K562 (cell line): ENCODE measurements around the gene CHSY1. TPM values are rescaled to one million over a fixed set of nuclear protein-coding genes. Genes with fewer than 3 reads are reported as not detected.

Experiments used
- ATAC-seq: fragments of 200-7000 bp; cut with Tn5 transposase; 3 replicates; pipeline ENCODE4 v1.9.1; 2020; ENCODE audit warnings: moderate library complexity
- BruUV-seq: library from RNA; stranded (reverse); fragments of 400-500 nt; replicated peaks from 2 replicates; lab custom pipeline; 2021; lab: Mats Ljungman, UMichigan
- CTCF ChIA-PET: fragments of 300-600 bp; formaldehyde crosslinking; extraction: SDS; loops from one replicate; lab custom pipeline; 2021; ENCODE audit warnings: low intra/inter-chr PET ratio; lab: Yijun Ruan, JAX
- POLR2A ChIA-PET: fragments of 300-600, 350-650 bp; sonication (Branson Sonifier 250); formaldehyde crosslinking; extraction: SDS; loops from one replicate; lab custom pipeline; 2021; ENCODE audit warnings: antibody characterized with exemption, inconsistent platforms; lab: Yijun Ruan, JAX
- DNase-seq, 4 experiments: peaks; one replicate each; pipeline versions ENCODE4 v3.0.0 to v3.0.0-alpha.2; 2011 to 2018; ENCODE audit warnings: low spot score in 3 of 4, mixed read lengths in 3 of 4; ENCODE audit errors: extremely low read depth in 1 of 4
- FAIRE-seq: peaks from 2 replicates; lab custom pipeline; 2011; peaks lifted over from hg19 to GRCh38; lab: Jason Lieb, UNC
- H2AFZ ChIP-seq: 2 replicates; pipeline ENCODE4 v1.6.0; 2011; ENCODE audit warnings: low read depth, low read length, control low read depth, inconsistent platforms
- H3K27ac ChIP-seq: fragments of 200-600 bp; 3 replicates; pipeline ENCODE4 v1.8.0; 2011; ENCODE audit warnings: low read depth, mild to moderate bottlenecking, control low read depth, inconsistent platforms, low read length, moderate library complexity, mixed read lengths; ENCODE audit errors: extremely low read depth
- H3K27me3 ChIP-seq, 2 experiments: fragments of 300-600 bp in 1 of 2; 2 replicates in 1 of 2; 3 replicates in 1 of 2; pipeline versions ENCODE4 v1.6.0 to v1.8.0; 2011; ENCODE audit warnings: inconsistent platforms in 2 of 2, low read length in 2 of 2, mild to moderate bottlenecking in 1 of 2, mixed read lengths in 1 of 2, moderate library complexity in 1 of 2; ENCODE audit not compliant: control insufficient read depth in 2 of 2, insufficient read depth in 2 of 2
- H3K36me3 ChIP-seq: fragments of 300-600 bp; 3 replicates; pipeline ENCODE4 v1.8.0; 2011; ENCODE audit warnings: mild to moderate bottlenecking, low read length, inconsistent platforms; ENCODE audit not compliant: control insufficient read depth, insufficient read depth
- H3K4me1 ChIP-seq, 2 experiments: fragments of 200-600 bp in 1 of 2; replicated peaks in 1 of 2; 2 replicates in 1 of 2; 3 replicates in 1 of 2; pipeline versions ENCODE4 v1.5.1 to v1.8.0; 2011; ENCODE audit warnings: inconsistent platforms in 2 of 2, low read length in 2 of 2, mild to moderate bottlenecking in 1 of 2, mixed read lengths in 1 of 2, moderate library complexity in 1 of 2; ENCODE audit not compliant: control insufficient read depth in 2 of 2, insufficient read depth in 2 of 2
- H3K4me2 ChIP-seq: 2 replicates; pipeline ENCODE4 v1.6.1; 2011; ENCODE audit warnings: low read length, control low read depth, inconsistent platforms, mixed read lengths; ENCODE audit not compliant: insufficient read depth
- H3K4me3 ChIP-seq: fragments of 200-600 bp; sonication (generic), shearing (Covaris generic); 2 replicates; pipeline ENCODE4 v1.5.1; 2016; ENCODE audit warnings: control low read depth, inconsistent platforms
- H3K79me2 ChIP-seq: fragments of 200-600 bp; 3 replicates; pipeline ENCODE4 v1.8.0; 2011; ENCODE audit warnings: low read length, inconsistent platforms; ENCODE audit not compliant: control insufficient read depth, insufficient read depth
- H3K9ac ChIP-seq, 2 experiments: 2 replicates each; pipeline versions ENCODE4 v1.6.0 to v1.6.1; 2011; ENCODE audit warnings: low read depth in 2 of 2, low read length in 2 of 2, control low read depth in 1 of 2, inconsistent platforms in 1 of 2, mild to moderate bottlenecking in 1 of 2, mixed read lengths in 1 of 2; ENCODE audit not compliant: insufficient read depth in 1 of 2
- H3K9me1 ChIP-seq: one replicate; pipeline ENCODE4 v1.6.0; 2011; ENCODE audit warnings: inconsistent platforms, mild to moderate bottlenecking, low read length, moderate library complexity; ENCODE audit not compliant: control insufficient read depth, insufficient read depth
- H3K9me3 ChIP-seq: replicated peaks from 2 replicates; pipeline ENCODE4 v1.5.1; 2011; ENCODE audit warnings: low read depth, low read length, inconsistent platforms; ENCODE audit not compliant: control insufficient read depth, insufficient read depth
- H4K20me1 ChIP-seq: replicated peaks from 2 replicates; pipeline ENCODE4 v1.6.1; 2011; ENCODE audit warnings: low read length, inconsistent platforms, mixed read lengths; ENCODE audit not compliant: control insufficient read depth, insufficient read depth
- FOS ChIP-seq: IDR thresholded peaks from 3 replicates; pipeline ENCODE4 v1.6.1; 2011; ENCODE audit not compliant: insufficient read length; ENCODE audit errors: extremely low read depth
- HNRNPUL1 ChIP-seq: fragments of 200-400 bp; formaldehyde crosslinking; IDR thresholded peaks from 2 replicates; pipeline ENCODE4 v1.6.1; 2017; ENCODE audit warnings: low read length
- IFI16 ChIP-seq: fragments of 250-450 bp; sonication (Bioruptor Pico); IDR thresholded peaks from 2 replicates; pipeline ENCODE4 v2.1.2; 2022; ENCODE audit warnings: mild to moderate bottlenecking, inconsistent platforms
- TFAP4 ChIP-seq: sonication (generic); formaldehyde crosslinking; IDR thresholded peaks from 2 replicates; pipeline ENCODE4 v1.8.0; 2022; ENCODE audit warnings: missing genetic modification reagents, mild to moderate bottlenecking, moderate library complexity, borderline replicate concordance
- U2AF1 ChIP-seq: fragments of 200-400 bp; formaldehyde crosslinking; optimal IDR thresholded peaks from 2 replicates; pipeline ENCODE3; 2017; ENCODE audit warnings: mild to moderate bottlenecking, low read depth, low read length, moderate library complexity
- ZBTB5 ChIP-seq: fragments of 450-650 bp; IDR thresholded peaks from 2 replicates; pipeline ENCODE4 v1.6.1; 2017; ENCODE audit warnings: antibody characterized with exemption
- ZNF165 ChIP-seq: fragments of 250-450 bp; sonication (Bioruptor Pico); IDR thresholded peaks from 2 replicates; pipeline ENCODE4 v1.4.0; 2020; ENCODE audit warnings: borderline replicate concordance
- ZNF707 ChIP-seq: fragments of 250-450 bp; sonication (Bioruptor Pico); conservative IDR thresholded peaks from 2 replicates; pipeline ENCODE4 v1.8.0; 2022; ENCODE audit warnings: inconsistent platforms, mild to moderate bottlenecking, moderate library complexity
- WGBS: fragments of 100-300 bp; shearing (Covaris generic); methylation state at CpG from one replicate; pipeline ENCODE4 v1.1.6; 2016; ENCODE audit warnings: low coverage, mixed read lengths; ENCODE audit not compliant: insufficient coverage; ENCODE audit errors: missing lambda C conversion rate; 5-methylcytosine and 5-hydroxymethylcytosine counted together
- in situ Hi-C: fragments of 300-500 bp; cut with MboI; formaldehyde crosslinking; loops from 4 replicates; pipeline ENCODE4 v1.15.0; 2018; ENCODE audit warnings: inconsistent platforms, mixed read lengths
- intact Hi-C: fragments of 100-400 bp; cut with micrococcal nuclease; formaldehyde crosslinking; loops from 2 replicates; pipeline ENCODE4 v1.14.2; 2022
- polyA plus RNA-seq, 8 experiments: library from polyadenylated mRNA; depleted of rRNA in 4 of 8; stranded (reverse) in 5 of 8; unstranded in 3 of 8; fragments of >200 nt; fragmentation: Nextera tagmentation in 2 of 8; fragmentation: Illumina TruSeq in 1 of 8; extraction: Ambion mirVana in 2 of 8; extraction: Trizol in 1 of 8; gene quantifications; 2 replicates each; pipeline versions ENCODE4 v1.2.1 to v1.2.3, GENCODE V29; 2011 to 2014; ENCODE audit warnings: inconsistent platforms in 1 of 8, missing spikeins in 1 of 8
- total RNA-seq, 7 experiments: library from RNA; depleted of rRNA in 6 of 7; stranded (reverse); fragments of >200 nt in 6 of 7; fragmentation: Illumina TruSeq in 2 of 7; extraction: Trizol in 2 of 7; gene quantifications; 2 replicates each; pipeline versions ENCODE4 v1.2.1 to v1.2.3, GENCODE V29; 2011 to 2021; ENCODE audit warnings: low replicate concordance in 1 of 7

The CHSY1 gene
- total and polyA plus RNA-seq, 9 of the 15 experiments (the other 6 are each of a cell fraction or from before 2014, with no cell fraction given), result 7.0 to 16.4 (median 13.4) TPM

GRCh38 chr15:101254157-101255050 lies 2.6 kb upstream of the CHSY1 start:
- peaks cover 16% of the 10 kb centered on the region; the same call in 1 of the 2 replicates for H4K20me1 ChIP-seq
- H3K9ac ChIP-seq, result no peak overlapping the region
- H2AFZ ChIP-seq, result no peak overlapping the region
- H3K9me3 ChIP-seq, result no peaks in the 10 kb centered on the region
- no peak for TF ChIP-seq ZNF165 (CRISPR knock-in tag)
- no peak for TF ChIP-seq HNRNPUL1
- TF ChIP-seq U2AF1, result no peak
- TF ChIP-seq ZBTB5, result no peak
- no peak for TF ChIP-seq IFI16 (CRISPR knock-in tag)
- no peak for TF ChIP-seq ZNF707 (CRISPR knock-in tag)
- TF ChIP-seq FOS, result no peak
- 0 out of 2 replicates have a peak, but pooled peaks have one; percentile 13 for TF ChIP-seq TFAP4 (CRISPR knock-in tag)
- peak overlapping the region; percentile 23; the same call in 1 of the 2 replicates for H3K4me2 ChIP-seq
- DNase-seq, result no peak
- peaks cover 15% of the 10 kb centered on the region for H3K79me2 ChIP-seq
- in situ Hi-C loops (loop anchor here (5.0 to 25.0 kb wide), 4 partner anchors 167 to 617 kb away; partner anchors contain the start of gene LRRK1), intact Hi-C loops (loop anchor here (1.0 to 10.0 kb wide), 4 partner anchors 118 to 630 kb away; partner anchors contain the start of gene LRRK1)
- ATAC-seq, result no peak
- no TSS peak for BruUV-seq
- no peaks in the 10 kb centered on the region for H3K27me3 ChIP-seq
- ChIA-PET CTCF (no interaction called here), POLR2A (interaction anchor here (2.1 to 2.3 kb wide), 3 partner anchors 10 to 14 kb away, joined by 5 to 16 read pairs (median 6); no protein-coding TSS in a partner anchor)
- peaks cover 26 to 29% of the 10 kb centered on the region in 2 experiments for H3K4me1 ChIP-seq
- no peaks in the 10 kb centered on the region for H3K36me3 ChIP-seq
- no peak for FAIRE-seq
- H3K27ac ChIP-seq, result no peak overlapping the region
- 76% methylated on average over 11 of the region's 11 CpGs for WGBS
- no peak overlapping the region for H3K4me3 ChIP-seq
- no peaks in the 10 kb centered on the region for H3K9me1 ChIP-seq
